OCI-LY3 (cell line): ENCODE results near the gene RERE.

Experiments used
- H2AFZ ChIP-seq: fragments of 200-600, 300-600 bp; shearing (Covaris generic); 2 replicates; pipeline ENCODE4 v1.6.0; 2014; ENCODE audit warnings: antibody characterized with exemption, low read depth, low read length
- H3K27ac ChIP-seq: fragments of 200-600, 300-600 bp; sonication (generic); 2 replicates; pipeline ENCODE4 v1.5.1; 2014; ENCODE audit warnings: mild to moderate bottlenecking, low read length, moderate library complexity, mixed read lengths
- H3K27me3 ChIP-seq: fragments of 200-600, 300-600 bp; sonication (generic); 2 replicates; pipeline ENCODE4 v1.6.1; 2014; ENCODE audit warnings: low read depth, low read length, mixed read lengths
- H3K36me3 ChIP-seq: fragments of 200-600, 300-600 bp; sonication (generic); replicated peaks from 2 replicates; pipeline ENCODE3; 2014; ENCODE audit warnings: low read depth, low read length, mixed read lengths
- H3K4me1 ChIP-seq: fragments of 300-600, 200-600 bp; sonication (generic); 2 replicates; pipeline ENCODE4 v1.6.1; 2014; ENCODE audit warnings: low read length, mixed read lengths
- H3K4me2 ChIP-seq: fragments of 200-600, 300-600 bp; sonication (generic); 2 replicates; pipeline ENCODE4 v1.6.1; 2014; ENCODE audit warnings: low read length, mixed read lengths
- H3K4me3 ChIP-seq: fragments of 300-600, 200-600 bp; sonication (generic); 2 replicates; pipeline ENCODE4 v1.5.1; 2014; ENCODE audit warnings: antibody characterized with exemption, mild to moderate bottlenecking, low read length, moderate library complexity
- H3K79me2 ChIP-seq: fragments of 300-600, 200-600 bp; shearing (Covaris generic); 2 replicates; pipeline ENCODE4 v1.6.1; 2014; ENCODE audit warnings: mild to moderate bottlenecking, low read length, mixed read lengths
- H3K9ac ChIP-seq: fragments of 300-600, 200-600 bp; shearing (Covaris generic); 2 replicates; pipeline ENCODE4 v1.6.0; 2014; ENCODE audit warnings: mild to moderate bottlenecking, low read length, moderate library complexity
- H3K9me3 ChIP-seq: fragments of 200-600, 300-600 bp; shearing (Covaris generic); 2 replicates; pipeline ENCODE4 v1.6.1; 2014; ENCODE audit warnings: low read length, mixed read lengths; ENCODE audit not compliant: insufficient read depth
- H4K20me1 ChIP-seq: fragments of 200-600, 300-600 bp; sonication (generic); 2 replicates; pipeline ENCODE4 v1.6.1; 2016; ENCODE audit warnings: low read length, mixed read lengths; ENCODE audit not compliant: insufficient read depth
- CTCF ChIP-seq: fragments of 200-600, 300-600 bp; sonication (generic); IDR thresholded peaks from 2 replicates; pipeline ENCODE4 v1.5.1; 2014; ENCODE audit warnings: antibody characterized with exemption, low read length, low read depth
- EZH2phosphoT487 ChIP-seq: fragments of 200-600 bp; shearing (Covaris generic); IDR thresholded peaks from 2 replicates; pipeline ENCODE4 v1.6.1; 2018; ENCODE audit warnings: antibody characterized with exemption, mixed run types, low read depth

Gene RERE

GRCh38 chr1:8354038-8354437 lies 463.4 kb downstream of the RERE start:
- Histone ChIP-seq H3K4me1 (no peaks in the 10 kb centered on the region), H2AFZ (no peak overlapping the region), H3K4me2 (no peak overlapping the region), H4K20me1 (no peaks in the 10 kb centered on the region), H3K9ac (no peak overlapping the region), H3K27ac (no peak overlapping the region), H3K36me3 (peaks cover 2% of the 10 kb centered on the region), H3K4me3 (no peak overlapping the region), H3K27me3 (no peaks in the 10 kb centered on the region), H3K79me2 (no peaks in the 10 kb centered on the region), H3K9me3 (no peaks in the 10 kb centered on the region)
- TF ChIP-seq CTCF = no peak
- no peak for TF ChIP-seq EZH2phosphoT487

DNA sequence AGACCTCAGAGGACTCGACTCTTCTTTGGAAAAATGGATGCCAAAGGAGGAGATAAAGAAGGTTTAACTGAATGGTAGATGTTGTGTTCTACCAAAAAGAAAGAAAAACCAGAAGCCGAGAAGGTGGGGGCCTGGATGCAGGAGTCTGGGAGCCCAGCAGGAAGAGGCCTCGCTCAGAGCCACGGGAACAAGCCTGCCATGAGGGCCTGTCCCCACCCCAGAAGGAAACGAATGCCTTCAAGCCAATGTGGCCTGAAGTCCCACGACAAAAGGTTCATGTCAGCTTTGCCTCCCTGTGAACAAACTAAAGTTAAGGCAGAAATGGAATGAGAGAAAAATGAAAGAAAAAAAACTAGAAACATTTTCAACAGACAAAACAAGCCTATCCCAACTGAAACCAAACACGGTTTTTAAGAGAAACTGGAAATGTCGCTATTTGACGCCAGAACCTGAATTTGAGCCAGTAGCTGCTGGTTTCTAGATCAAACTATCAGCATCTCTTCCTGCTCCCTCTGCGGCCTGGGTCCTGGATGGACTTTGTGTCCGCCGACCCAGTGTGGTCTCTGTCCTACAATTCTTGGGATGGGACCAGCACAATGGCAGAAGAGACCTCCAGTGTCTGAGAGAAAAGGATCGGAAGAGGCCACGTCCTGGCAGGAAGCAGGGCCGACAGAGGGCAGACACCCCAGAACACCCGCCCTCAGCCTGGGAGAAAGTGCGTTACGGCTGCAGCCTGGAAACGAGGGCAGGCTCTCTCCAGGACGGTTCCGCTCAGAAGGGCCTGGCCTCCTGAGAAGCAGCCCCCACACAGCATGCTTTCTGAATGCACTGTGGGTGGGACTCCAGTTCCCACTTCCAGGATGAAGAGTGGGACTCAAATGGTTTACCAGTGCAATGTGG lies 464.3 kb downstream of the RERE start:
- TF ChIP-seq EZH2phosphoT487 (no peak), CTCF (no peak)
- Histone ChIP-seq H3K4me3 (no peak overlapping the region), H3K9ac (no peak overlapping the region), H3K27ac (no peak overlapping the region), H3K9me3 (no peaks in the 10 kb centered on the region), H4K20me1 (no peaks in the 10 kb centered on the region), H3K79me2 (no peaks in the 10 kb centered on the region), H3K4me1 (no peaks in the 10 kb centered on the region), H3K4me2 (no peak overlapping the region), H3K36me3 (peaks cover 2% of the 10 kb centered on the region), H3K27me3 (no peaks in the 10 kb centered on the region), H2AFZ (no peak overlapping the region)

GRCh38 chr1:8352471-8352845 lies 465.0 kb downstream of the RERE start:
- H4K20me1 ChIP-seq = no peaks in the 10 kb centered on the region
- H3K9me3 ChIP-seq = no peaks in the 10 kb centered on the region
- H2AFZ ChIP-seq = no peak overlapping the region
- H3K4me2 ChIP-seq = no peak overlapping the region
- H3K79me2 ChIP-seq = no peaks in the 10 kb centered on the region
- no peak overlapping the region for H3K27ac ChIP-seq
- H3K4me3 ChIP-seq = no peak overlapping the region
- H3K27me3 ChIP-seq = no peaks in the 10 kb centered on the region
- TF ChIP-seq CTCF (no peak), EZH2phosphoT487 (no peak)
- H3K9ac ChIP-seq = no peak overlapping the region
- H3K36me3 ChIP-seq = peaks cover 2% of the 10 kb centered on the region
- no peaks in the 10 kb centered on the region for H3K4me1 ChIP-seq

GRCh38 chr1:8351693-8352470 lies 465.6 kb downstream of the RERE start:
- no peak overlapping the region for H3K4me3 ChIP-seq
- H3K9me3 ChIP-seq = no peaks in the 10 kb centered on the region
- no peak overlapping the region for H3K9ac ChIP-seq
- H4K20me1 ChIP-seq = no peaks in the 10 kb centered on the region
- H3K79me2 ChIP-seq = no peaks in the 10 kb centered on the region
- no peaks in the 10 kb centered on the region for H3K4me1 ChIP-seq
- peaks cover 2% of the 10 kb centered on the region for H3K36me3 ChIP-seq
- no peak overlapping the region for H2AFZ ChIP-seq
- no peaks in the 10 kb centered on the region for H3K27me3 ChIP-seq
- H3K4me2 ChIP-seq = no peak overlapping the region
- TF ChIP-seq CTCF (peak; percentile 49), EZH2phosphoT487 (no peak)
- no peak overlapping the region for H3K27ac ChIP-seq
